ENCODE measurements around the gene SDR42E1.

SDR42E1 gene

GRCh38 chr16:82005027-82005830 lies 6.0 kb downstream of the SDR42E1 start:
- Histone ChIP-seq H3K27ac (ENCODE audit: low read length) (no peak overlapping the region), H3K9me3 (ENCODE audit: control insufficient read depth, insufficient read depth, low read length) (no peaks in the 10 kb centered on the region; the same call in 1 of the 2 replicates), H3K4me1 (ENCODE audit: control insufficient read depth, insufficient read depth, low read length) (no peaks in the 10 kb centered on the region), H3K27me3 (ENCODE audit: control insufficient read depth, insufficient read depth, low read length) (no peaks in the 10 kb centered on the region), H3K4me3 (ENCODE audit: low read length) (no peak overlapping the region), H3K36me3 (ENCODE audit: control insufficient read depth, insufficient read depth, low read length) (no peaks in the 10 kb centered on the region)
- WGBS (ENCODE audit: insufficient coverage, insufficient read length) = no CpG with 5 or more reads among the region's 6 CpGs
- no peak for DNase-seq (ENCODE audit: low read depth, low spot score)

DNA sequence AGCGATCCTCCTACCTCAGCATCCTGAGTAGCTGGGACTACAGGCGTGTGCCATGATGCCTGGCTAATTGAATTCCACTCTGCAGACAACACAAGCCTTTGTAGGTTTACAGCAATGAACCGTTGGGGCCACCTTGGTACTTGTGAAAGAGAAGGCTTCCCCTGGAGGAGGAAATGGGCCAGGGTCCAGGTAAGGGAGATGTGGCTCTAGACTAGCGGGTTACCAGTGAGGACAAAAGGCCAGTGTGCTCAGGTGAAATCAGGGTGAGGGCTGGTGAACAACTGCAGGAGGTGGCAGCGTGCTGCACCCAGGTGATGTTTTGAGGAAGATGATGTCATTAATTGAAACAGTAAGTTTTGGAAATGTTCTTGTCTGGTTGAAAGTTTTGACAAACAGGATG lies 6.7 kb downstream of the SDR42E1 start:
- DNase-seq (ENCODE audit: low read depth, low spot score) = no peak
- Histone ChIP-seq H3K4me1 (ENCODE audit: control insufficient read depth, insufficient read depth, low read length) (no peaks in the 10 kb centered on the region), H3K4me3 (ENCODE audit: low read length) (no peak overlapping the region), H3K9me3 (ENCODE audit: control insufficient read depth, insufficient read depth, low read length) (no peaks in the 10 kb centered on the region; the same call in 1 of the 2 replicates), H3K27me3 (ENCODE audit: control insufficient read depth, insufficient read depth, low read length) (no peaks in the 10 kb centered on the region), H3K27ac (ENCODE audit: low read length) (no peak overlapping the region), H3K36me3 (ENCODE audit: control insufficient read depth, insufficient read depth, low read length) (no peaks in the 10 kb centered on the region)
- WGBS (ENCODE audit: insufficient coverage, insufficient read length) = no CpG with 5 or more reads among the region's 5 CpGs

- H3K27me3 ChIP-seq (ENCODE audit: control insufficient read depth, insufficient read depth, low read length) = no peaks in the 10 kb centered on the region
- H3K4me1 ChIP-seq (ENCODE audit: control insufficient read depth, insufficient read depth, low read length) = no peaks in the 10 kb centered on the region
- H3K9me3 ChIP-seq (ENCODE audit: control insufficient read depth, insufficient read depth, low read length) = no peaks in the 10 kb centered on the region
- no peak overlapping the region for H3K27ac ChIP-seq (ENCODE audit: low read length)
- no CpG with 5 or more reads among the region's 3 CpGs for WGBS (ENCODE audit: insufficient coverage, insufficient read length)
- DNase-seq (ENCODE audit: low read depth, low spot score) = no peak
- H3K36me3 ChIP-seq (ENCODE audit: control insufficient read depth, insufficient read depth, low read length) = no peaks in the 10 kb centered on the region
- no peak overlapping the region for H3K4me3 ChIP-seq (ENCODE audit: low read length)
Measured at GRCh38 chr16:82002831-82003230, 8.4 kb downstream of the SDR42E1 start.

GRCh38 chr16:81997738-81998137 lies 13.5 kb downstream of the SDR42E1 start:
- H3K27me3 ChIP-seq (ENCODE audit: control insufficient read depth, insufficient read depth, low read length) = no peaks in the 10 kb centered on the region
- H3K4me3 ChIP-seq (ENCODE audit: low read length) = no peak overlapping the region
- no peaks in the 10 kb centered on the region for H3K9me3 ChIP-seq (ENCODE audit: control insufficient read depth, insufficient read depth, low read length)
- H3K27ac ChIP-seq (ENCODE audit: low read length) = no peak overlapping the region
- H3K36me3 ChIP-seq (ENCODE audit: control insufficient read depth, insufficient read depth, low read length) = no peaks in the 10 kb centered on the region
- no CpG with 5 or more reads among the region's 2 CpGs for WGBS (ENCODE audit: insufficient coverage, insufficient read length)
- peaks cover 4% of the 10 kb centered on the region for H3K4me1 ChIP-seq (ENCODE audit: control insufficient read depth, insufficient read depth, low read length)
- DNase-seq (ENCODE audit: low read depth, low spot score) = no peak

DNA sequence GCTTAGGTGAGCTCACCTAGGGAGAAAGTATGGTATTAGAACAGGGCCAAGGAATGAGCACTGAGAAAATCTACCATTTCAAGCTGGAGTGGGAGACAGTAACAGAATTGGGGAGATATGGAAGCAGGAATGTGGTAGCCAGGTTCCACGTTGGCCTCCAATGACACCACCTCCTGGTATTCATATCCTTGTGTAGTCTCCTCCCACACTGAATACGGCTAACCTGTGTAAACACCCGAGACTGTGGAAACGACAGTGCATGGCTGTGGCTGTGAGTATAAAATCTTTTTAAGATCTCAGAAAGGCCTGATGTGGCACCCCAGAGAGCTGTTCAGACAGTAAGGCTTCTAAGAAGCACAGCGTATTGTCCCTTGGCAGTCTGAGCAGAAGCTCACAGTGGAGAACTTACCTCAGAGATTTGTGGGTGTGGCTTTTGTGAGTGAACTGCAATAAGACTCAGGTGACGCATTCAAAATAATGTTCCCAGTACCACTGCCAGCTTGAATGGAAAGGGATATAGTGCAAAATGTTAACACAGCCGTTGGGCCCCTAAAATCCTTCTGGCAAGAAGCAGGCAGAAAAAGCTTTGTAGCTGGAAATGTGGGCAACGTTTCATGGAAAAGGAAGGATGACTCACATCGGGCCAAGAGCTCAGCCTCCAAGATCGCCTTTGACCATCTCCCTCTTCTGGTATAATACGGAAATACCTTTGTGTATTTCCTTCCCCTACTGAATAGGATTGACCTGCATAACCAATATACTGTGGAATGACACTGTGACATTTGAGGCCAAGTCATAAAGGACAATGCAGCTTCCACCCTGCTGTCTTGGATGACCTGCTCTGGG lies 14.4 kb downstream of the SDR42E1 start:
- H3K27me3 ChIP-seq (ENCODE audit: control insufficient read depth, insufficient read depth, low read length) = no peaks in the 10 kb centered on the region
- no CpG with 5 or more reads among the region's 11 CpGs for WGBS (ENCODE audit: insufficient coverage, insufficient read length)
- H3K4me3 ChIP-seq (ENCODE audit: low read length) = no peak overlapping the region
- no peaks in the 10 kb centered on the region for H3K9me3 ChIP-seq (ENCODE audit: control insufficient read depth, insufficient read depth, low read length)
- no peak overlapping the region for H3K27ac ChIP-seq (ENCODE audit: low read length)
- H3K36me3 ChIP-seq (ENCODE audit: control insufficient read depth, insufficient read depth, low read length) = no peaks in the 10 kb centered on the region
- peaks cover 4% of the 10 kb centered on the region for H3K4me1 ChIP-seq (ENCODE audit: control insufficient read depth, insufficient read depth, low read length)
- DNase-seq (ENCODE audit: low read depth, low spot score) = no peak

GRCh38 chr16:81995651-81996050 lies 15.6 kb downstream of the SDR42E1 start:
- WGBS (ENCODE audit: insufficient coverage, insufficient read length) = no CpG with 5 or more reads among the region's 3 CpGs
- no peak for DNase-seq (ENCODE audit: low read depth, low spot score)

DNA sequence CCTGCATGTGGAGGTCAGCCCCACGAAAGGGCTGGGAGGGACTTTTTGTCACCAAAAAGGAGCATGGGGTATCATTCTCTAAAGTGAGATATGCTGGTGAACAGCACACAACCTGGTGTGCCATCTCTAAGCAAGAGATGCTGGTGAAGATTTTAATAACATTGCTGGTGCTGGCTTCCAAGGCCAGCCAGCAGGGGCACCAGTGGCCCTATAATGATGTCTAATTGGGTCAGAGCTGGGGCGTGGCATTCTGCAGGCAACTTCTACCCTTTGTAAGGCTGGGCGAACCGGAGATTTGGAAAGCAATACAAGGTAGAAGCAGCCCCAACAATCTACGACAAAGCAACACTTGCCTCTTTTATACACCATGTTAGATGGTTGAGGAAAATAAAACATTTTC lies 16.8 kb downstream of the SDR42E1 start:
- no peaks in the 10 kb centered on the region for H3K9me3 ChIP-seq (ENCODE audit: control insufficient read depth, insufficient read depth, low read length)
- no peak overlapping the region for H3K27ac ChIP-seq (ENCODE audit: low read length)
- H3K4me1 ChIP-seq (ENCODE audit: control insufficient read depth, insufficient read depth, low read length) = peaks cover 4% of the 10 kb centered on the region
- H3K27me3 ChIP-seq (ENCODE audit: control insufficient read depth, insufficient read depth, low read length) = no peaks in the 10 kb centered on the region
- no peaks in the 10 kb centered on the region for H3K36me3 ChIP-seq (ENCODE audit: control insufficient read depth, insufficient read depth, low read length)
- no CpG with 5 or more reads among the region's 5 CpGs for WGBS (ENCODE audit: insufficient coverage, insufficient read length)
- no peak overlapping the region for H3K4me3 ChIP-seq (ENCODE audit: low read length)
- no peak for DNase-seq (ENCODE audit: low read depth, low spot score)

More at GRCh38 chr16:81995651-81996050, 15.6 kb downstream of the SDR42E1 start:
- H3K9me3 ChIP-seq (ENCODE audit: control insufficient read depth, insufficient read depth, low read length) = no peaks in the 10 kb centered on the region
- no peak overlapping the region for H3K27ac ChIP-seq (ENCODE audit: low read length)
- H3K36me3 ChIP-seq (ENCODE audit: control insufficient read depth, insufficient read depth, low read length) = no peaks in the 10 kb centered on the region
- H3K4me3 ChIP-seq (ENCODE audit: low read length) = no peak overlapping the region
- peaks cover 4% of the 10 kb centered on the region for H3K4me1 ChIP-seq (ENCODE audit: control insufficient read depth, insufficient read depth, low read length)
- H3K27me3 ChIP-seq (ENCODE audit: control insufficient read depth, insufficient read depth, low read length) = no peaks in the 10 kb centered on the region

DNA sequence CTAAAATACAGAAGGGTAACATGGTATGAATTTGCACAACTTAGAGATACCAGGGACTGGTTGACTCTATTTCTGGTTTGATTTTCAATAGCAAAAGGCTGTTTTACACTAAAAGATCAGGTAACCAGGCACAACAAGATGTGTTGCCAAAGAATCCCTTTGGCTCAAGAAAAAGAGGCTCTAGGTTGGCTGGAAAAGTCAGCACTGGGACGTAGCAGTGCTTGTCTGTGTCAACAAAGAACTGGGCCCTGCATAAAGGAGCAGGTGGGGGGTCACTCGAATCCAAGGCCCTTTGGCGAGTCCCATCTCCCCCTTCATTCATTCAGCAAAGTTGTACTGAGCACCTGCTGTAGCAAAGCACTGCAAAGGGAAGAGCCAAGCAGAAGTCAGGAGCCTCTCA lies 18.4 kb downstream of the SDR42E1 start:
- no peaks in the 10 kb centered on the region for H3K9me3 ChIP-seq (ENCODE audit: control insufficient read depth, insufficient read depth, low read length)
- no peak for DNase-seq (ENCODE audit: low read depth, low spot score)
- no peak overlapping the region for H3K27ac ChIP-seq (ENCODE audit: low read length)
- peaks cover 4% of the 10 kb centered on the region for H3K4me1 ChIP-seq (ENCODE audit: control insufficient read depth, insufficient read depth, low read length)
- no CpG with 5 or more reads among the region's 3 CpGs for WGBS (ENCODE audit: insufficient coverage, insufficient read length)
- H3K4me3 ChIP-seq (ENCODE audit: low read length) = no peak overlapping the region
- no peaks in the 10 kb centered on the region for H3K36me3 ChIP-seq (ENCODE audit: control insufficient read depth, insufficient read depth, low read length)
- H3K27me3 ChIP-seq (ENCODE audit: control insufficient read depth, insufficient read depth, low read length) = no peaks in the 10 kb centered on the region

DNA sequence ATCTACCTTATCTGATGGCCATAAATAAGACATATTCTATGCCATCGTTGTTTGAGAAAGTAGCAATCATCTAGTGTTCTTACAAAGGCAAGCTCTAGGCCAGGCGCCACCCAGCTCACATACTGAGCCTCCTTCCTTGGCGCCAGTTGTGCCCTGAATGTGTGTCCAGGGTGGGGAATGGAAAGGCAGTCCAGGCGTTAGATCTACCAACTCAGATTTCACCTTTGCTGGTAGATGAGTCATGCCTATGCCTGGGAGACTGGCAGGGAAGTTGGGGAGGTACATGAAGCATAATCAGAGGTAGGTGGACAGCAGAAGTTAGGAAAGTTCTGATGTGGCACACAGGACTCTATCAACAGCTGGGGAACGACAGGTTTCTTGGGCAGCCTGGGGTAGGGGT lies 23.6 kb downstream of the SDR42E1 start:
- Histone ChIP-seq H3K4me1 (ENCODE audit: control insufficient read depth, insufficient read depth, low read length) (no peaks in the 10 kb centered on the region), H3K27me3 (ENCODE audit: control insufficient read depth, insufficient read depth, low read length) (no peaks in the 10 kb centered on the region), H3K4me3 (ENCODE audit: low read length) (no peak overlapping the region), H3K36me3 (ENCODE audit: control insufficient read depth, insufficient read depth, low read length) (no peaks in the 10 kb centered on the region), H3K27ac (ENCODE audit: low read length) (no peak overlapping the region), H3K9me3 (ENCODE audit: control insufficient read depth, insufficient read depth, low read length) (no peaks in the 10 kb centered on the region)
- WGBS (ENCODE audit: insufficient coverage, insufficient read length) = no CpG with 5 or more reads among the region's 5 CpGs
- no peak for DNase-seq (ENCODE audit: low read depth, low spot score)

- no peak for DNase-seq (ENCODE audit: low read depth, low spot score)
- H3K9me3 ChIP-seq (ENCODE audit: control insufficient read depth, insufficient read depth, low read length) = no peaks in the 10 kb centered on the region
- H3K4me1 ChIP-seq (ENCODE audit: control insufficient read depth, insufficient read depth, low read length) = no peaks in the 10 kb centered on the region
- H3K4me3 ChIP-seq (ENCODE audit: low read length) = no peak overlapping the region
- no peaks in the 10 kb centered on the region for H3K36me3 ChIP-seq (ENCODE audit: control insufficient read depth, insufficient read depth, low read length)
- no peaks in the 10 kb centered on the region for H3K27me3 ChIP-seq (ENCODE audit: control insufficient read depth, insufficient read depth, low read length)
- H3K27ac ChIP-seq (ENCODE audit: low read length) = no peak overlapping the region
- WGBS (ENCODE audit: insufficient coverage, insufficient read length) = no CpG with 5 or more reads among the region's 8 CpGs
Measured at GRCh38 chr16:81987121-81987520, 24.1 kb downstream of the SDR42E1 start.
